Astrocyte of the spinal cord (primary cell): ENCODE measurements around the gene KATNAL2.
"Not testable (repeated sequence)": the region's sequence is repeated elsewhere in the genome, so short reads cannot be mapped to it uniquely, and the experiment has no call there.

Source experiments
- DNase-seq: peaks from one replicate; pipeline ENCODE4 v3.0.0; 2011; ENCODE audit warnings: low read depth, low spot score
- H3K4me3 ChIP-seq: 2 replicates; pipeline ENCODE4 v1.5.1; 2011; ENCODE audit warnings: low read depth, mild to moderate bottlenecking, low read length, moderate library complexity
- in situ Hi-C: cut with HindIII; loops from 2 replicates; pipeline ENCODE4 v1.10.0; 2017; ENCODE audit warnings: low sequenced_read_pairs
- TF ChIP-seq, protein P1 (sequence below): IDR thresholded peaks from 2 replicates; pipeline ENCODE4 v1.5.1; 2012; ENCODE audit warnings: low read depth, mild to moderate bottlenecking, low read length, inconsistent platforms

KATNAL2 gene

GRCh38 chr18:47032945-47033344 lies 115.5 kb downstream of the KATNAL2 start:
- TF ChIP-seq, protein P1, sequence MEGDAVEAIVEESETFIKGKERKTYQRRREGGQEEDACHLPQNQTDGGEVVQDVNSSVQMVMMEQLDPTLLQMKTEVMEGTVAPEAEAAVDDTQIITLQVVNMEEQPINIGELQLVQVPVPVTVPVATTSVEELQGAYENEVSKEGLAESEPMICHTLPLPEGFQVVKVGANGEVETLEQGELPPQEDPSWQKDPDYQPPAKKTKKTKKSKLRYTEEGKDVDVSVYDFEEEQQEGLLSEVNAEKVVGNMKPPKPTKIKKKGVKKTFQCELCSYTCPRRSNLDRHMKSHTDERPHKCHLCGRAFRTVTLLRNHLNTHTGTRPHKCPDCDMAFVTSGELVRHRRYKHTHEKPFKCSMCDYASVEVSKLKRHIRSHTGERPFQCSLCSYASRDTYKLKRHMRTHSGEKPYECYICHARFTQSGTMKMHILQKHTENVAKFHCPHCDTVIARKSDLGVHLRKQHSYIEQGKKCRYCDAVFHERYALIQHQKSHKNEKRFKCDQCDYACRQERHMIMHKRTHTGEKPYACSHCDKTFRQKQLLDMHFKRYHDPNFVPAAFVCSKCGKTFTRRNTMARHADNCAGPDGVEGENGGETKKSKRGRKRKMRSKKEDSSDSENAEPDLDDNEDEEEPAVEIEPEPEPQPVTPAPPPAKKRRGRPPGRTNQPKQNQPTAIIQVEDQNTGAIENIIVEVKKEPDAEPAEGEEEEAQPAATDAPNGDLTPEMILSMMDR: no peak
- no peak for DNase-seq
- in situ Hi-C loops: no loop called here
- H3K4me3 ChIP-seq: no peak overlapping the region

DNA sequence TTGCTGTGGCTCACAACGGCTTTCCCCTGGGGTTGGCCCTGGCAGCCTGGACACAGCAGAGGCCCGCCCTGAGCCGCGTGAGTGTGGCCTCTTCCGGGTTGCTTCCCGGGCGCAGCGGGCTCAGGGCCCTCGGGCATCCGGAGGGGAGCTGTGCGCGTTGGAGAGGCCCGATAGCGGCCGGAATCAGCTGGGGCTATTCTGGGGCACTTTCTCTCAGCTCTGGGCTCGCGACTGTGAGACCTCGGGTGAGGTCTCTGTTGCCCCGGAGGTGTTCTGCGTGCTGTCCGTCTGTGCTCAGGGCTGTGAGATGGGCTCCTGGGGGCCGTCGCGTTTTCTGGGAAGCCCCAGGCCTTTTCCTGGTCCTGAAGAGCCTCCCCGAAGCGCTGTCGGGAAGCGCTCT lies 117.2 kb downstream of the KATNAL2 start:
- H3K4me3 ChIP-seq, in situ Hi-C loops, DNase-seq: not testable (repeated sequence)

DNA sequence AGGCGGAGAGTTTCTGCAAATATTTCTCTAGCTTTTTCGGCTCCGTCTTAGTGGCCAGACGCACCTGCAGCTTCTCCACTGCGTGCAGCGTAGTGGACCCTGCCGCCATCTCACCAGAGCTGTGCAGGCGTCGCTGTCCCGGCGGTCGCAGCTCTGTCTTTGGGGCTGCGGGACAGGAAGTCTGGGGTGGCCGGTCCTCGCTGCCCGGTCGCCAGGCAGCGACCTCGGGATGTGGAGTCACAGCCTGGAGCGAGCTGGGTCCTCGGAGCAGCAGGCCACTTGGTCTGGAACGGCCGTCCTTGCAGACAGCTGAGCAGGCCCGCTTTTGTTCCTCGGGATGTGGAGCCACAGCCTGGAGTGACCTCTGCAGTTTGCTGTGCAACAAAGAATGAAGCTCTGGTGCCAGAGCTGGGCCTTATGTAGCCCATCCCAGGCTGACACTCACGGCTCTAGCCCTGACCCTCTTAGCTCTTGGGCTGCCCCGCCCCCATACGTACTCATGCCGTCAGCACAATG lies 117.8 kb downstream of the KATNAL2 start, which contains the start of gene ELOA2:
TSS of gene ELOA2 (minus strand) at position 466 of the 516 bp plus-strand sequence. CDS start at position 109, 357 bp downstream.
- no peak for DNase-seq
- in situ Hi-C loops: no loop called here
- no peak within 1 kb of the TSS for H3K4me3 ChIP-seq
- TF ChIP-seq, protein P1: no peak

DNA sequence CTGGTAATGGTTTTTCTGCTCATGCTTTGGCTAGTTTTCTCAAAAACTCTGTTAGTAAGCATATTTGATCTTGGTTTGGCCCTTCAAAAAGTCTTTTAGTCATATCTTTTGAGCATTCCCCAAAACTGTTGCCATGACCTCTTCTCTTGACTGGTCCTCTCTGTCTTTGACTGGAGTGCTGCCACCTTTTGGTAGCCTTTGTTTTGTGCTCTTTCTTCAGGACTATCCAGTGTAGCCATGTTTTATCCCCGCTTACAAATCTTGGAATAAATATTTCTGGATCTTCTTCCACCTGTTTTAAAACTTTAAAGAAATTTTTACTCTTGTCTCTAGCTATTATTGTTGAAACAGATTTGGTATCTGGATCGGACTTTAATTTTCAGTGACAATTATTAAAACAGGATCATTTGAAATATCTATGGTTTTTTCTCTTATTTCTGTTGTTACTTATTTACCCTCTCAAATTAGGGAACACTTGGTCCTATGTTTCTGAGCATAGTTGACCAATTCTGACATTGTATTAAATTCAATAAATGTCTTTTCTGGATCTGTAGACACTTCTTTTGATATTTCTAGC lies 119.0 kb downstream of the KATNAL2 start:
- TF ChIP-seq, protein P1: peak; percentile 52
- H3K4me3 ChIP-seq: no peak overlapping the region
- in situ Hi-C loops: no loop called here
- DNase-seq: peak; percentile 13

DNA sequence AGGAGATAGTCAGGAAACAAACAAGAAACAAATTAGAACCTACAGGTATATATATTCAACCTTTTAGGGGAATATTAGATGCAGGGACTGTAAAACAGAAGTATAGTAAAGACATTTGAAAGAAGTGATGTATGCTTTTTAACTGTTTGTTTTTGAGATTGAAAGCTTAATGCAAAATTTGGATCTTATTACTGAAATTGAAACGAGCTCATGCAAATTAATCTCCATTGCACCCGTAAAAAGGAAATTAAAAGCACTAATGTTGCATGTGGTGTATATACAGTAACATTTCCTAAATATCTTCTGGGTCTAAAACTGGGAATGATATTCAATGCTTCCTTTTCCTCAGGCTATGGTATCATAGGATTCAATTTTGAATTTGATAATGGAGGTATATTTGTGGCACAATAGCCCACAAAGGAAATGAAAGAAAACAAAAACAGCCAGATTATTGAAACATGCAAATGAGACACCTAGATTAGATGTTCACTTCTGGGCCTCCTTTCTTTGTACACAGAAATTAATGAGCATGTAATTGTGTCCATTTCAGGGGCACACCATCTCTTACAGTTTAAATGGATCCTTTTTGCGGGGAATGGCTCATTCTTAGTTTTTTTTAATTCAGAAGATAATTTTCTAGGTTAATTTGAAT lies 119.7 kb downstream of the KATNAL2 start:
- in situ Hi-C loops: no loop called here
- TF ChIP-seq, protein P1: no peak
- DNase-seq: no peak

DNA sequence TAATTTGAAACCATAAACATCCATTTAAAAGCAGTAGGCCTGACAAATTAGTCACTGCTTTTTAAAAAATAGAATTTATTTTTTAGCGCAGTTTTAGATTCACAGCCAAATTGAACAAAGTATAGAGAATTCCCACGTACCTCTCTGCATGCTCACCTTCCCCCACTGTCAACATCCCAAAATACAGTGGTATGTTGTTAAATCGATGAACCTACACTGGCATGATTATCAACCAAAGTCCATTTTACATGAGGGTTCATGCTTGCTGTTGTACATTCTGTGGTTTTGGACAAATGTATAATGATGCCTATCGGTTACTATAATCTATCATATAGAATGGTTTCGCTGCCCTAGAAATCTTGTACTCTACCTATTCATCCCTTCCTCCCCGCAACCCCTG lies 123.6 kb downstream of the KATNAL2 start:
- H3K4me3 ChIP-seq: no peak overlapping the region
- in situ Hi-C loops: no loop called here
- DNase-seq: no peak
- TF ChIP-seq, protein P1: no peak

More for the DNA sequence above, 119.7 kb downstream of the KATNAL2 start:
- no peak overlapping the region for H3K4me3 ChIP-seq

DNA sequence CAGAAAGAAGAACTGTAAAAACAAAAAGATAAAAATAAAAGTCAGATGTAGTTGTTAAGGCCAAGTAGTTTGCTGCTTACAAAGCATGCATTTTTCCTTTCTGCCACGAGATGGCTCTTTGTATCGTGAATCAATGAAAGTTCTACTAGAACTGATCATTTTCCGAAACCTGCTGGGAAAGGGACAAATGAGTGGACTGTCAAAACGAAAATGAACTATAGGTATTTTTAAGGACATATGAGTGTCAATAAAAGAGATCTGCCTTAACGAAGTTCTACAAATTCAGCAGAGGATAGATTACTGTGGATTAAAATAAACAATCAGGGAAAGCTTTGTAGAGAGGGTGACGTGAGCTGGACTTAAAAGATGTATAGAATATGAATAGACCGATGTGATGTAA lies 133.1 kb downstream of the KATNAL2 start:
- no peak overlapping the region for H3K4me3 ChIP-seq
- TF ChIP-seq, protein P1: peak; percentile 72
- in situ Hi-C loops: no loop called here
- peak; percentile 56 for DNase-seq
